Measurements from ENCODE around the gene UFL1. TPM values are rescaled to one million over a fixed set of nuclear protein-coding genes. Genes with fewer than 3 reads are reported as not detected.

UFL1 gene
- 15.7 and 23.0 TPM in 2 replicates for total RNA-seq

GRCh38 chr6:96521644-96522464 is at the start of gene UFL1:
Gene UFL1, plus strand, starts transcription at chr6:96521806. Its CDS starts 68 bp downstream, at chr6:96521874.

GRCh38 chr6:96562886-96563285 is 41.3 kb downstream of the UFL1 start, which contains the start of gene FHL5:
Gene FHL5, plus strand, starts transcription at chr6:96563128. Its CDS starts 40,486 bp downstream, at chr6:96603614.

Other genes starting within 250 kb of the UFL1 start
- gene FHL5, start 41.3 kb downstream of the UFL1 start, total RNA-seq: 0.18 TPM in 1 of 2 replicates, not detected in the other

Data from cardiac atrium fibroblast (primary cell).